Heart left ventricle (tissue), 16 donors: ENCODE results near the gene TAF1B. TPM values are rescaled to one million over a fixed set of nuclear protein-coding genes. Genes with fewer than 3 reads are reported as not detected.

Source experiments
- ATAC-seq, 4 donors: fragments of 200-7000 bp; cut with Tn5 transposase; one replicate each; pipeline ENCODE4 v1.9.1; 2020 to 2022; ENCODE audit warnings: moderate library complexity in 4 of 4, mild to moderate bottlenecking in 3 of 4, moderate number of reproducible peaks in 1 of 4
- DNase-seq, 5 donors: peaks; one replicate each; pipeline ENCODE4 v3.0.0-alpha.2; 2020
- H3K27ac ChIP-seq, 12 donors: fragments of 200-600 bp; sonication (generic) in 4 of 12; one replicate each; pipeline versions ENCODE4 v1.5.0 to v1.8.0; 2016 to 2022; ENCODE audit warnings: mild to moderate bottlenecking in 2 of 12
- H3K27me3 ChIP-seq, 9 donors: fragments of 200-600 bp; sonication (generic) in 2 of 9; one replicate each; pipeline versions ENCODE4 v1.5.1 to v1.8.0; 2016 to 2022; ENCODE audit warnings: mild to moderate bottlenecking in 3 of 9
- H3K36me3 ChIP-seq, 9 donors: fragments of 200-600 bp; sonication (generic) in 2 of 9; one replicate each; pipeline versions ENCODE4 v1.5.0 to v1.8.0; 2018 to 2022; ENCODE audit warnings: mild to moderate bottlenecking in 2 of 9
- H3K4me1 ChIP-seq, 12 donors: fragments of 200-600 bp; sonication (generic) in 4 of 12; one replicate each; pipeline versions ENCODE4 v1.5.0 to v1.8.0; 2016 to 2022; ENCODE audit warnings: mild to moderate bottlenecking in 3 of 12
- H3K4me3 ChIP-seq, 12 donors: fragments of 200-600 bp; sonication (generic) in 4 of 12; one replicate each; pipeline versions ENCODE4 v1.5.0 to v1.8.0; 2017 to 2022; ENCODE audit warnings: mild to moderate bottlenecking in 9 of 12, moderate library complexity in 4 of 12
- H3K9me3 ChIP-seq, 12 donors: fragments of 200-600 bp; sonication (generic) in 4 of 12; one replicate each; pipeline versions ENCODE4 v1.5.0 to v1.8.0; 2016 to 2022; ENCODE audit warnings: mild to moderate bottlenecking in 1 of 12
- POLR2A ChIP-seq, 2 donors: fragments of 450-650 bp; IDR thresholded peaks; one replicate each; pipeline ENCODE4 v1.6.1; 2017; ENCODE audit warnings: antibody characterized with exemption in 2 of 2, mild to moderate bottlenecking in 2 of 2, moderate library complexity in 2 of 2
- WGBS, 4 donors: extraction: QIAGEN DNeasy Blood & Tissue Kit in 2 of 4; methylation state at CpG; one replicate each; pipeline versions ENCODE4 v1.1.5 to v1.1.7; 2013 to 2018; 5-methylcytosine and 5-hydroxymethylcytosine counted together
- intact Hi-C, 10 donors: fragments of 100-400 bp; cut with DNase I; formaldehyde crosslinking; loops; one replicate each; pipeline versions ENCODE4 v1.11.1 to v1.14.2; 2022
- polyA plus RNA-seq, 2 donors: library from polyadenylated mRNA; stranded (reverse); fragments of 200-250 nt; gene quantifications; one replicate each; pipeline ENCODE4 v1.2.3, GENCODE V29; 2013
- total RNA-seq, 9 donors: library from RNA; depleted of rRNA in 2 of 9; stranded (reverse); fragments of >200 nt in 2 of 9; fragmentation: NEBNext Ultra II Directional in 3 of 9; extraction: Animal tissue kit (Norgen Biotek cat#: 25700) in 3 of 9; gene quantifications; one replicate each; pipeline versions ENCODE4 v1.1.0 to v1.2.4, GENCODE V29; 2016 to 2023
- TF ChIP-seq, protein P1 (sequence below), 12 donors: fragments of 200-600 bp; sonication (generic) in 4 of 12; IDR thresholded peaks; one replicate each; pipeline versions ENCODE4 v1.5.0 to v1.8.0; 2018 to 2022; ENCODE audit warnings: antibody characterized with exemption in 12 of 12, mild to moderate bottlenecking in 5 of 12
- donor health status: ischemic (EF 13 %, LVEDD 7.1; RV severe dilation, severe dysfunction).
- donor health status: healthy with polysubstance abuse.
- donor health status: DM: no; HTN: yes; CAD: no.
- donor health status: DM: no; HTN: no; CAD: no.
- donor health status: ischemic (EF 25% LVEDD 6.9; RV normal size, moderate dysfunction).
- donor health status: ischemic (EF 25% LVEDD 5.7; RV mildly dilated, moderate dysfunction).
- donor health status: healthy.
- donor health status: DM: yes; HTN: yes; CAD: no.
- donor health status: ischemic (EF 35%, LVEDD 5.7; RV mildly dilated, moderate dysfunction).
- donor health status: nonischemic (EF 11% LVEDD 7.7; RV severe dilation, severe dysfunction).
- donor health status: DM: yes; HTN: yes; CAD: no.
- donor health status: PGD.
- donor health status: ischemic (EF 29% LVEDD 5.4; RV normal size, mild dysfunction).
- donor health status: nonischemic (EF 23%, LVEDD 6.1; RV moderate dilation, normal function).

The TAF1B gene
- total and polyA plus RNA-seq, 11 donors: 1.1 to 13.9 (median 4.7) TPM

DNA sequence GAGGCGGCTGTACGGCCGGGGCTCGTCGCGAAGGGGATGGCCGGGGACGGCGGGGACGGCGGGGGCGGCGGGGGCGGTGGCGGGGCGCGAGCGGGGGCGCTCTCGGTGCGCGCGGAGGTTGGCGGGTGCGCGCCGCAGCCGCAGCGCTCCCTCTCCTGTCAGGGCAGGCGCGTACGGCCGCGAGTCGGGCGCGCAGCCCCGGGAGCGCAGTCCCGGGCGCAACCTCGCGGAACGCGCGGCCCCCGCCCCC, 107.9 kb downstream of the TAF1B start:
- Histone ChIP-seq H3K27me3 (peaks cover 0 to 28% (median 0%) of the 10 kb centered on the region in 9 donors), H3K36me3 (no peaks in the 10 kb centered on the region), H3K4me1 (peaks cover 0 to 15% (median 3%) of the 10 kb centered on the region in 12 donors), H3K4me3 (peak overlapping the region; percentile 27 to 97 (median 78)), H3K27ac (peak overlapping the region in 10 of 12 donors; percentile 4 to 75 (median 37)), H3K9me3 (no peaks in the 10 kb centered on the region)
- ATAC-seq: no peak
- WGBS, 4 donors: 0 to 1% (median 1%) methylated on average over 7 to 47 of the region's 47 CpGs; no CpG with 5 or more reads in 1 of the 4 donors
- TF ChIP-seq, protein P1, sequence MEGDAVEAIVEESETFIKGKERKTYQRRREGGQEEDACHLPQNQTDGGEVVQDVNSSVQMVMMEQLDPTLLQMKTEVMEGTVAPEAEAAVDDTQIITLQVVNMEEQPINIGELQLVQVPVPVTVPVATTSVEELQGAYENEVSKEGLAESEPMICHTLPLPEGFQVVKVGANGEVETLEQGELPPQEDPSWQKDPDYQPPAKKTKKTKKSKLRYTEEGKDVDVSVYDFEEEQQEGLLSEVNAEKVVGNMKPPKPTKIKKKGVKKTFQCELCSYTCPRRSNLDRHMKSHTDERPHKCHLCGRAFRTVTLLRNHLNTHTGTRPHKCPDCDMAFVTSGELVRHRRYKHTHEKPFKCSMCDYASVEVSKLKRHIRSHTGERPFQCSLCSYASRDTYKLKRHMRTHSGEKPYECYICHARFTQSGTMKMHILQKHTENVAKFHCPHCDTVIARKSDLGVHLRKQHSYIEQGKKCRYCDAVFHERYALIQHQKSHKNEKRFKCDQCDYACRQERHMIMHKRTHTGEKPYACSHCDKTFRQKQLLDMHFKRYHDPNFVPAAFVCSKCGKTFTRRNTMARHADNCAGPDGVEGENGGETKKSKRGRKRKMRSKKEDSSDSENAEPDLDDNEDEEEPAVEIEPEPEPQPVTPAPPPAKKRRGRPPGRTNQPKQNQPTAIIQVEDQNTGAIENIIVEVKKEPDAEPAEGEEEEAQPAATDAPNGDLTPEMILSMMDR (IDR thresholded peaks at IDR 0.05): peak in 2 of 12 donors; percentile 3 to 30
- no peak for TF ChIP-seq POLR2A (IDR thresholded peaks at IDR 0.05)
- no peak for DNase-seq
- intact Hi-C loops: loop anchor here in 4 of 10 donors (5.0 to 10.0 kb wide), 4 partner anchors 106 to 139 kb away; partner anchors contain the start of gene TAF1B (in 2 of the 4)

DNA sequence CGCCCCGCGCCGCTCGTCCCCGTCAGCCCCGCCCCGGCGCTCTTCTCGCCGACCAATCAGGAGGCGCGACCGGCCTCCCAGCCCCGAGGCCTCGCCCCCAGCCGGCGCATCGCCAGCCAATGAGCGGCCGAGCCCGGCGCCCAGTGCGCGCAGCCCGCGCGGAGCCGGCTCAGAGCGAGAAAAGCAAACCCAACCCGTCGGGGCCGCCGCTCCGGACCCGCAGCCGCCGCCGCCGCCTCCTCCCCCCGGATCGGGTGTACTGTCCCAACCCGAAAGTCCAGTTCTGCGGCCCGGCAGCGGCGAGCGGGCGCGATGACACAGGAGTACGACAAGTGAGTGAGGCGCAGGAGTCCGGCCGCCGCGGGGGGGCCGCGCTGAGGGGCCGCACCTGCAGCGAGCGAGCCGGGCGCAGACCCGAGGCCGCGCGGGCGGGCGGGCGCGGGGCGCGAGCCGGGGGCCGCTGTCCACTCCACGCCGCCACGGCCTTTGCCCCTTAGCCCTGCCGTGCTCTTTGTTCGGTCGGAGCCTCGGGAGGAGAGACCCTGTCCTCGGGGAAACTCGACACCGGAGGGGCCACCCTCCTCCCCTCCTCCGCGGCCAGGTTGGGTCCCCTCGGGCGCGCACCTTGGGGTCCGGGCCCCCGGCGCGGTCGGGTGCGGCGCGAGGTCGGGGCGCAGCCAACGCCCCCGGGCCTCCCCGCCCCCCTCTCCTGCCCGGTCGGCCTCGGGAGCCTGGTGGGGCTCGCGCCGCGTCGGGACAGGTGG, 108.4 kb downstream of the TAF1B start, which contains the start of gene GRHL1:
Gene GRHL1, plus strand, starts transcription at position 172 of the 764 bp plus-strand sequence. Its CDS starts 141 bp downstream, at position 313.
- Histone ChIP-seq H3K27me3 (peaks cover 0 to 25% (median 0%) of the 10 kb centered on the region in 9 donors), H3K4me3 (peak within 1 kb of the TSS; percentile 60 to 97 (median 78)), H3K4me1 (peaks cover 0 to 15% (median 3%) of the 10 kb centered on the region in 12 donors), H3K36me3 (no peaks in the 10 kb centered on the region), H3K9me3 (no peaks in the 10 kb centered on the region), H3K27ac (peak within 1 kb of the TSS in 11 of 12 donors; percentile 4 to 75 (median 57))
- ATAC-seq: peak; percentile 98
- intact Hi-C loops: loop anchor here in 4 of 10 donors (5.0 to 10.0 kb wide), 4 partner anchors 107 to 139 kb away; partner anchors contain the start of gene TAF1B (in 2 of the 4)
- peak; percentile 94 to 97 (median 95) for DNase-seq
- 0 to 1% (median 1%) methylated on average over 31 to 111 of the region's 111 CpGs; no CpG with 5 or more reads in 1 of the 4 donors for WGBS, 4 donors
- TF ChIP-seq POLR2A (IDR thresholded peaks at IDR 0.05): peak in 1 of 2 donors; percentile 44
- TF ChIP-seq, protein P1 (IDR thresholded peaks at IDR 0.05): no peak

DNA sequence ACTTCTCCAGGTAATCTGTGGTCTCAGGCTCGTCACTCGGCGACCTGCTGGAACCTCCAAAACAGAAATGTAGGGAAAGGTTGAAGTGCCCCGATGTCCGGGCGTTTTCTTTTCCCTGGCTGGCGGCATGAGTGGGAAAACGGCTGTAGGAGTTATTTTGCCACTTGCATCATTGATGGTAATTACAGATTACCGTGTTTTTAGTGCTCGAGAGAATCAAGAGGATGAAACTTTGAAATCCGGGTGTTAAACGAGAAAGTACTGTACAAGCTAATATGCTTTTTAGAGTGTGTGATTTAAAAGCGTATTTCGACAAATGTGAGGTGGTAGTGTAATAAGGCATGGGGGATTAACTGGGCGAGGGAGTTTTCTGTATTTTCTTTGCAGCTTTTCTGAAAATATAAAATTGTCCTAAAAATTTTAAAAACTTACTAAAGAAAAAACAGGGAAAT, 109.0 kb downstream of the TAF1B start:
- peaks cover 0 to 21% (median 0%) of the 10 kb centered on the region in 9 donors for H3K27me3 ChIP-seq
- WGBS, 4 donors: 27 to 32% (median 29%) methylated on average over 15 of the region's 15 CpGs
- intact Hi-C loops: loop anchor here in 4 of 10 donors (5.0 to 10.0 kb wide), 4 partner anchors 108 to 140 kb away; partner anchors contain the start of gene TAF1B (in 2 of the 4)
- H3K9me3 ChIP-seq: no peaks in the 10 kb centered on the region
- no peak for DNase-seq
- peak overlapping the region in 1 of 12 donors; percentile 65 for H3K27ac ChIP-seq
- peak overlapping the region; percentile 60 to 97 (median 78) for H3K4me3 ChIP-seq
- TF ChIP-seq POLR2A (IDR thresholded peaks at IDR 0.05): no peak
- TF ChIP-seq, protein P1 (IDR thresholded peaks at IDR 0.05): no peak
- peaks cover 0 to 15% (median 3%) of the 10 kb centered on the region in 12 donors for H3K4me1 ChIP-seq
- no peaks in the 10 kb centered on the region for H3K36me3 ChIP-seq
- no peak for ATAC-seq
